GM12892 (cell line): ENCODE measurements around the gene PTPN20.
"Not testable (repeated sequence)": the region's sequence is repeated elsewhere in the genome, so short reads cannot be mapped to it uniquely, and the experiment has no call there.

ENCODE experiments used
- POLR2A ChIP-seq: IDR thresholded peaks from 2 replicates; pipeline ENCODE4 v1.6.1; 2011; ENCODE audit warnings: low read depth, low read length, control low read depth
- POLR2AphosphoS5 ChIP-seq: IDR thresholded peaks from 2 replicates; pipeline ENCODE4 v1.6.1; 2011; ENCODE audit warnings: low read depth, low read length, control low read depth

GRCh38 chr10:46871583-46871982 lies 39.6 kb upstream of the PTPN20 start:
- TF ChIP-seq POLR2A, POLR2AphosphoS5: not testable (repeated sequence)
